Choroid plexus epithelial cell (primary cell): Measurements from ENCODE around the gene SCYL3.

Experiments
- DNase-seq: peaks from one replicate; pipeline ENCODE4 v3.0.0-alpha.2; 2010; ENCODE audit warnings: low read depth
- H3K4me3 ChIP-seq: 2 replicates; pipeline ENCODE4 v1.5.1; 2011; ENCODE audit warnings: low read depth, mild to moderate bottlenecking, control low read depth, low read length, moderate library complexity
- TF ChIP-seq, protein P1 (sequence below): conservative IDR thresholded peaks from 2 replicates; pipeline ENCODE4 v1.5.1; 2011; ENCODE audit warnings: low read depth, mild to moderate bottlenecking, control low read depth, inconsistent platforms, low read length, moderate library complexity

SCYL3 gene

DNA sequence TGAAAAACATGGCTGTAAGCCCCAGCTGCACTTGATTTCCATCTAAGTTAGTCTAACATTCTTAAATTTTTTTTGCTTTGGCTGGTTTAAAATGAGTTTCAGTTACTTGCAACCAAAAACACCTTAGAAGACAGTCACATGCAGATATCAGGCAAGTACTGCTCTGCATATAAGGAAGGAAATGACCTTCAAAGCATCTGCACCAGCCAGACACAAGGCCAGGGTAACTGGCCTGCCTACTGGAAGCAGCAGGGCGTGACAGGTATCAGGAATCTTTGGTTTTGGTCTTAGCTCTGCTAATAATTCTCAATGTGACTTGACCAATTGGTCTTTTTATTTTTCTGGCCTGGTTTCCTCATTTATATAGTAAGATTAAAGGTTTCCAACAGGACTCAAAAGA, 33.5 kb downstream of the SCYL3 start:
- TF ChIP-seq, protein P1, sequence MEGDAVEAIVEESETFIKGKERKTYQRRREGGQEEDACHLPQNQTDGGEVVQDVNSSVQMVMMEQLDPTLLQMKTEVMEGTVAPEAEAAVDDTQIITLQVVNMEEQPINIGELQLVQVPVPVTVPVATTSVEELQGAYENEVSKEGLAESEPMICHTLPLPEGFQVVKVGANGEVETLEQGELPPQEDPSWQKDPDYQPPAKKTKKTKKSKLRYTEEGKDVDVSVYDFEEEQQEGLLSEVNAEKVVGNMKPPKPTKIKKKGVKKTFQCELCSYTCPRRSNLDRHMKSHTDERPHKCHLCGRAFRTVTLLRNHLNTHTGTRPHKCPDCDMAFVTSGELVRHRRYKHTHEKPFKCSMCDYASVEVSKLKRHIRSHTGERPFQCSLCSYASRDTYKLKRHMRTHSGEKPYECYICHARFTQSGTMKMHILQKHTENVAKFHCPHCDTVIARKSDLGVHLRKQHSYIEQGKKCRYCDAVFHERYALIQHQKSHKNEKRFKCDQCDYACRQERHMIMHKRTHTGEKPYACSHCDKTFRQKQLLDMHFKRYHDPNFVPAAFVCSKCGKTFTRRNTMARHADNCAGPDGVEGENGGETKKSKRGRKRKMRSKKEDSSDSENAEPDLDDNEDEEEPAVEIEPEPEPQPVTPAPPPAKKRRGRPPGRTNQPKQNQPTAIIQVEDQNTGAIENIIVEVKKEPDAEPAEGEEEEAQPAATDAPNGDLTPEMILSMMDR = no peak
- no peak for DNase-seq
- H3K4me3 ChIP-seq = no peak overlapping the region

DNA sequence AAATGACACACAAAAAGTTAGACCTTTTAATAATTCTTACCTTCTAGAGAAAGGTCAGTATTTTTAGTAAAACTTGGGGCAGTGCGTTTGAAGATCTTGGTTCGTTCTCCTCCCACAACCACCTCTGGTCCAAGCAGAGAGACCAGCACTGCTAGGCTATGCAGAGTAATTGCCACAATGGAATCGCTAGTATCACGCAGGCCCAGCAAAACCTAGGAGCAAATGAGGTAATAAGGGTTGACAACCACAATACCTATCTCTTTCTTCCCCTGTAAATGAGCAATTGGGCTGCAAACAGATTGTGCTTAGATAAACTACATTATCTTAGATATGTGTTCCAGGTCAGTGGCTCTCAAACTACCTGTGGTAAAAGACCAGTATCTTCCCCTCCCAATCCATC, 34.7 kb downstream of the SCYL3 start:
- DNase-seq = no peak
- TF ChIP-seq, protein P1 = no peak

DNA sequence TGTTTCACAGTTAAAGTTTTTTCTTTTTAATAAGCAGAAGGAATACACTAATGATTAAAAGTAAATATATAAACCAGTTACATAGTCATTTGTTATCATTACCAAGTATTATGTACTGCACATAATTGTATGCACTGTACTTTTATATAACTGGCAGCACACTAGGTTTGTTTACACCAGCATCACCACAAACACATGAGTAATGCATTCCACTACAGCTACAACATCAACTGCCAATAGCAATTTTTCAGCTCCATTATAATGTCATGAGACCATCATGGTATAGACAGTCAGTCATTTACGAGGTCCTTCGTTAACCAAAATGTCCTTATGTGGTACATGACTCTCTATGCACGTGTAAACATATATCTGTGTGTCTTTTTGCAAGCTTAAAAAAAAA, 35.2 kb downstream of the SCYL3 start:
- TF ChIP-seq, protein P1 = no peak
- no peak overlapping the region for H3K4me3 ChIP-seq
- peak; percentile 55 for DNase-seq

More for the DNA sequence above, 34.7 kb downstream of the SCYL3 start:
- H3K4me3 ChIP-seq = no peak overlapping the region

DNA sequence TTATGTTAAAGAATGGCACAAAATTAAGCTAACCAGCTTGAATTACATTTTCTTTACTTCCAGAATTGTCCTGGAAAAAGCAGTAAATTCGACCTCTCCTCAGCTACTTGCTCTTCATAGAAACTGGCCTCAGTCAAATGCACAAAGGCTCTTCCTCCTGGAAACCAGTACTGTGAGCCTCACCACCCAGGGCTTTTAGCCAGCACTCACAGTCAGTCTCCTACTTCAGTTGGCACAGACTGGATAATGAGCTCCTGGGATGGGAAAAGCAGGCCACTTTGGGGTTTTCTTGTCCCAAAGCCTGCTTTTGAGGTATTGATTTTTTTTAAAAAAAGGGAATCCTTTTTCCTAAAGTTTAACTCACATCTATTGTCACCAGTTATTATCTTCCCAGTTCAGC, 40.4 kb downstream of the SCYL3 start:
- H3K4me3 ChIP-seq = no peak overlapping the region
- no peak for DNase-seq
- TF ChIP-seq, protein P1 = no peak

DNA sequence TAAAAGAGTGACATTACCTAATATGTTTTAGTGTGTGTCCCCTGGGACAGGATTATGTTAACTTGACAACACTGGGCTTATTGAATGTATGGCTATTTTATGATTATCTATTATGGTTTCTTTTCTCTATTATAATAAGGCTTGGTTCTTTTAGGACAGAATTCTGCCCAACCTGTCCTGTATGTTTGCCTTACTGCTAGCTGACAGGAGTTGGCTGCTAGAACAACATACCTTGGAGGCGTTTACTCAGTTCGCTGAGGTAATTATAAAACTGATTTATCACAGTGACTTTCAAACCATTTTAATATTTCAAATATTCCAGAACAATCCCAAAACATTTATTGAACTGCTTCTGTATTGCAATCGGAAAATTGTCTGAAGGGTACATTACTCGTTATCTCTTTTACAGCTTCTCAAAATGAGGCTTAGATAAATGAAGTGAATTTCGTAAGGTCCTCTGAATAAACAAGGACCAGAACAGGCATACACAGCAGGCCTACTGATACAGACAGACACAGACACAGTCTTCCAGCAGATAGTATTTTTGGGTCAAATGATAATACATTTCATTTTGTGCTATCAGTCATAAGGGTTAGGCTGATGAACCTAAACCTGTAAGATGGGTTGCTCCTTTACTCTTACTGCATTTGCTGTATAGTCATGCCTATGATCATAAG, 44.2 kb downstream of the SCYL3 start:
- DNase-seq = no peak
- TF ChIP-seq, protein P1 = no peak
- H3K4me3 ChIP-seq = no peak overlapping the region

DNA sequence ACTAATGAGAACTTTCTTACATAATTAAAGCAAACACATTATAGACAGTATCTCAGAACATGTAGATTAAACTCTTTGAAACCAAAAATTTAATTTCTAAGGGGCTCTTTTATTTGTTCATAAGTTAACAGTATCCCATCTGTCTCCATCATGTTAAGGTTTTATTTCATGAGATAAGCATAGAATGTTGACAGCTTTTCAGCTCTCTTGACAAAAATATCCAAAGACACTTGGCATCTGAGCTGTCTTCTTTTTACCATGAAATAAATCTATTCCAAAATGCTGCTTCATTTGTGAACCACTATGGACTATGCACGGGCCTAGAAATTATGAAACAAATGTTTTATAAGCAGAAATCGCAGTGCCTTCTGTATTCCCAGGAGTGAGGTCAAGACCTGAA, 45.2 kb downstream of the SCYL3 start:
- no peak for DNase-seq
- no peak overlapping the region for H3K4me3 ChIP-seq
- TF ChIP-seq, protein P1 = no peak

DNA sequence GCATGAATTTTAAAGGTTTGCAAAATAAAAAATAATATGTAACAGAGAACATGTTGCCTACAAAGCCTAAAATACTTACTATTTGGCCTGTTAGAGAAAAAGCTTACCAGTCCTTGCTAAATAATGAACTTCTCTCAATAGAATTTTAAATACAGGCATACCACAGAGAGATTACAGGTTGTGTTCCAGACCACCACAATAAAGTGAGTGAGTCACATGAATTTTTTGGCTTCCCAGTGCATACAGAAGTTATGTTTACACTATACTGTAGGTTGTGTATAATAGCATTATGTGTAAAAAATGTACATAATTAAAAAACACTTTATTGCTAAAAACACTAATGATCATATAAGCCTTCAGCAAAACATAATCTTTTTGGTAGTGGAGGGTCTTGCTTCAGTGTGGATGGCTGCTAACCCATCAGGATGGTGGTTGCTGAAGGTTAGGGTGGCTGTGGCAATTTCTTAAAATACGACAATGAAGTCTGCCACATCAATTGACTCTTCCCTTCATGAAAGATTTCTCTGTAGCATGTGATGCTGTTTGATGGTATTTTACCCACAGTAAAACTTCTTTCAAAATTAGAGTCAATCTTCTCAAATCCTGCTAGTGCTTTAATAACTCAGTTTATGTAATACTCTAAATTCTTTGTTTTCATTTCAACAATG, 48.6 kb downstream of the SCYL3 start:
- TF ChIP-seq, protein P1 = no peak
- H3K4me3 ChIP-seq = no peak overlapping the region
- DNase-seq = no peak
